GM18867 (cell line): ENCODE results near the gene FAM210A.

Source experiments
- ATAC-seq: cut with Tn5 transposase; IDR thresholded peaks from one replicate; pipeline ENCODE4 v1.9.1; 2021; ENCODE audit warnings: mild to moderate bottlenecking, moderate library complexity; ENCODE audit not compliant: unreplicated experiment

Gene FAM210A

GRCh38 chr18:13624563-13625237 is 101.7 kb downstream of the FAM210A start:
- no peak for ATAC-seq

DNA sequence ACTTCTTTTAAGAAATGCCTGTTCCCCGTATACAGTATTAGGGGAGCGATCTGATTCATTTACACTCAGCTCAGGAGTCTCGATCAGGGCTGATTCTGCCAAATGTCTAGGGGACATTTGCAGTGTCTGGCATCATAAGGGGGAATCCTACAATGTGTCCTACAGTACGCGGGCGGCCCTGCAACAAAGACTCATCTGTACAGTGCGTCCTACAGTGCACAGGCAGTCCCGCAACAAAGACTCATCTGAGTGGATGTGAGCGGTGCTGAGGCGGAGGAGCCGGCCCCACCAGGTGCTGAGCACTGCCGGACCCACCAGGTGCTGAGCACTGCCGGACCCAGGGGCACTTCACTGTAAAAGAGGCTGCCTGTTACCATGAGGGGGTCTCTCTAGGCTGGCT is 102.5 kb downstream of the FAM210A start:
- ATAC-seq, result no peak

DNA sequence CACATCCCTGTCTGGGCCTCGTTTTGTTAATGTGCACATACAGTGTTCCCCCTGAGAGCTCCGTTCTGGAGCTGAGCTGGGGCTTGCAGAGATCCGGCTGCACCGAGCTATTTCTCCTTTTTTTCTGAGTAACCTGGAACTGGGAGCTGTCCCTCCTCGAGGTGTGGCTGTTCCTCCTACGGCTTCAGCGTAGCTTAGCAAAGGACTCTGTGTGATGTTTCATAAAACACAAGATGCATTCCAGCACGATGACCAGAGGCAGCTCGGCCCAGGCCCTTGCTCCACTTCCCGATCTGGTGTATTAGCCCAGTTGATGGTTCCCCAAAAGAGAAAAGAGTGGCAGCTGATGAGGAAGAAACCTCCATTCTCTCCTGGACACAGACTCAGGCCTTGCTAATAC is 103.0 kb downstream of the FAM210A start:
- no peak for ATAC-seq

DNA sequence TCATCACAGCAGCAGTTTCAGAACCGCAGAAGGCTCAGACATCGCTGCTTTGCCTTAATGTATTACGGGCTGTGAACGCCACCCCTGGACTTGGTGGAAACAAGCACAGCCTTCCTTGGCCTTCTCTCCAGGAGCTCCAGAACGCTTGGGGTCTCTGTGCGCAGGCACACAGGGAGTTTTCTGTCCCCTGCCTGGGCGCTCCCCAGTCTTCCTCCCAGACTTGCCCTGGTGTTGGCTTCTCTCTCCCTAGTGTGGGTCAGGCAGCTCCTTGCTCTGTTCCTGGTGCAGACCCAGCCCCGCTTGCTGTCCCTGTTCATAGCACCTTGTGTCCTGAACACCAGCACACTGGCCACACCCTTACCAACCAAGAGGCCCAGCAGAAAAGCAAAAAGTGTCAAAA is 103.6 kb downstream of the FAM210A start:
- no peak for ATAC-seq

GRCh38 chr18:13621886-13622619 is 104.3 kb downstream of the FAM210A start:
- ATAC-seq, result no peak

DNA sequence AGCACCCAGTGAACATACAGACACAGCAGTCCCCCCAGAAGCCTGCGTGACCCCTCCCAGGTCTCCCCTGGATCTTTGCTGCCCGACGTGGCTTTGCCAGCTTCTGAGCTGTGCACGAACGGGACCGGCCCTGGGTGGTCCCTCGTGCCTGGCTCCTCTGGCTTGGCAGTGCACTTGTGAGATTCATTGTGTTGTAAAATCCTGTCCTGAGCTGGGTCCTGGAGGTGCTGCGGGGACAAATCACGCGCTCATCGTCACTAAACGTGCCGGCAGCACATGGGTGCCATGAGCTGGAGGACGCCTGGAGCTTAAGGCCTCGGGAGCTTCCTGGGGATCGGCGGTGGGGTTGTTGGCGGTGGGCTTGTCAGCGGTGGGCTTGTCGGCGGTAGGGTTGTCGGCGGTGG is 104.9 kb downstream of the FAM210A start:
- ATAC-seq, result no peak

GRCh38 chr18:13620818-13621445 is 105.4 kb downstream of the FAM210A start:
- ATAC-seq, result no peak

- no peak for ATAC-seq
Measured at GRCh38 chr18:13620206-13620672, 106.1 kb downstream of the FAM210A start.

GRCh38 chr18:13619505-13620205 is 106.7 kb downstream of the FAM210A start:
- no peak for ATAC-seq

DNA sequence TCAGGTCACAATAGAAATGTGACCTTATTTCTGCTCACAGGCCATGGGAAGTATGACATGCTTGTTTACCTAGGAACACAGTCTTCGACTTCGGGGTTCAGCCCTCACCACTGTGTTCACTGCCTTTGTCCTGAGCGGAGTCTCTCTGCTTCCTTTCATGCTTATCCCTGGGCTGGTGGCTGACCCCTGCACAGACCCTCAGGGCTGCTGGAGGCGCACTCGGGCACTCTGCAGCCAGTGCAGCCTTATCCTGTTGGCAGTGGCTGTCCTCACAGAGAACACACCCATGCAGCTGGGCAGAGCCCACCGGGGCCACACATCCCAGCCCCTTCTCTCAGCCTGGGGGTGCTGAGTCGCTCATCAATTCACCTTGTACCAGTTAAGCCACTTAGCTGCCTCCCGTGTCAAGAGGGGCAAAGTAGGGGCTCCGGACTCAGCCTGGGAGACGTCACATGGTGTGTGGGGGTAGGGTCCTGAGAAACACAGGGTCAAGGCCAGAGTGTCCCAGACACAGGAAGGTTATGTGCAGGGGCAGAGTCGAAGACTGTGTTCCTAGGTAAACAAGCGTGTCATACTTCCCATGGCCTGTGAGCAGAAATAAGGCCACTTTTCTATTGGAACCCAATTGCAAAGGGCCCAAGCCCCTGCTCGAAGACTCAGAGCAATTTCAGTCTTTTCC is 107.5 kb downstream of the FAM210A start:
- ATAC-seq, result no peak

GRCh38 chr18:13617826-13618515 is 108.4 kb downstream of the FAM210A start:
- no peak for ATAC-seq

DNA sequence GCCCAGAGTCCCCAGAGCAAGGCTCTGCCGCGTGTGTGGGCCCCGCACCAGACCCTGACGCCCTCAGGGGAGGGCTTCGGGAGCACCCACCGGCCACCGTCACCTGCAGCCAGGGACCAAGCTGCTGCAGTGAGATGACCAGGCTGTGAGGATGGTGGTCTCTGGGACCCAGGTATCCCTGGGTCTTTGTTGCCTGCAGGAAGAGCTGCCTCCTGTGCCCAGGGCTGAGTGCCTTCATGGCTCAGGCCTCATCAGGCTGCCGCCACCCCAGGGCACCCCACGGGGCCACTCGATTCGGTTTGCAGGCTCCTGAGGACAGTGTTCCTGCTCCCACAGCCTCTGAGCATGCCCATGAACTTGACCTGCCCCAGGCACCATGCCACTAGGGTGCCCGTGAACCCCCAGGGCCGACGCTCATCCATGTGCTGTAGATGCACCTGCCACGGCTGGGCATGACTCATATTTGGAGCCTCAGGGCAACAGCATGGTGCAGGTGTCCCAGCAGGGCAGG is 109.8 kb downstream of the FAM210A start:
- ATAC-seq, result no peak

GRCh38 chr18:13616041-13616440 is 110.3 kb downstream of the FAM210A start:
- no peak for ATAC-seq

DNA sequence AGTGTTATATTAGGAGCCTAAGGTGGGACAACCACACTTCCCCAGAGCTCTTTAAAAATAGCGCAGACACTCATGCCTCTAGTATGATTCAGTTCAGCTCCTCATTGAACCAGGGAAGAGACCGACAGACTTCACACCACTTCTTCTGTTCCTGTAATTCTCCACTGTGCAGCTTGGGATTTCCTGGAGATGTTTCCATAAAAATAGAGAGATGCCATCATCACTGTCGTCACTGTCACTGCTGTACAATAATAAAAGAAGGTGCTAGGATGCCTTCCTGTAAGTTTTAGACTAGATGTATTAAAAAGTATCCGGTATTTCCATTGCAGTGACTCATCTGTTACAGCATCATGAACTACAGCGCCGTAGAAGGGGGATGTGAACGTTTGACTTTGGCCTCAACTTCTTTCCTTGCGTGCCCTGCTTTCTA is 110.9 kb downstream of the FAM210A start:
- no peak for ATAC-seq

DNA sequence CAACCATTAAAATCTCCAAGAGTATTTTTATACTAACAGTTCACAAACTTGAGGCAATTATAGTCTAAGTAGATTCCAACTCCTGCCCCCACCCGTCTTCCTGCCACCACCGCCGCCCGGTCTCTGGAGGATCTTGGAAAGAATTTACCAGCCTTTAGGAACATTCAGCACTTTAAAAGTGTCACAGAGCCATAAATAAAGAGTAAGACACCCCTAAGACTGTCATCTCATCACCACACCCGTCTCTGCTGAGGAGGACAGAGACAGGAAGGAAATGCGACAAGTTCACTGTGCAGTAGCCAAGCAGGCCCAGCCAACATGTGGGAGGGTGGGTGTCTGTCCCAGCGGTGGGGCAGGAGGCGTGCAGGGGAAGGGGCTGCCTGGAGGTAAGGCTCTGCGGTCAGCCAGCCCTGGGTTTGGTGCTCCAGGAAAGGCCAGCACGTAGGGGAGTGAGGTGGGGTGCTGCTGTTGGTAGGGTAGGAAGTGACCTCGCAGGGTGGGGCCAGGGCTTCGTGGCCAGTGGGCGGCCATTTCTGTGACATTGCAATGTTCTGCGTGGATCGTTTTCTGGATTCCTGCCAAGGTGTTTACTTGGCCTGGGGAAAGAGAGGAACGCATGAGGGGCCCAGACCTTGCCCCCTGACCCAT is 111.6 kb downstream of the FAM210A start:
- no peak for ATAC-seq

DNA sequence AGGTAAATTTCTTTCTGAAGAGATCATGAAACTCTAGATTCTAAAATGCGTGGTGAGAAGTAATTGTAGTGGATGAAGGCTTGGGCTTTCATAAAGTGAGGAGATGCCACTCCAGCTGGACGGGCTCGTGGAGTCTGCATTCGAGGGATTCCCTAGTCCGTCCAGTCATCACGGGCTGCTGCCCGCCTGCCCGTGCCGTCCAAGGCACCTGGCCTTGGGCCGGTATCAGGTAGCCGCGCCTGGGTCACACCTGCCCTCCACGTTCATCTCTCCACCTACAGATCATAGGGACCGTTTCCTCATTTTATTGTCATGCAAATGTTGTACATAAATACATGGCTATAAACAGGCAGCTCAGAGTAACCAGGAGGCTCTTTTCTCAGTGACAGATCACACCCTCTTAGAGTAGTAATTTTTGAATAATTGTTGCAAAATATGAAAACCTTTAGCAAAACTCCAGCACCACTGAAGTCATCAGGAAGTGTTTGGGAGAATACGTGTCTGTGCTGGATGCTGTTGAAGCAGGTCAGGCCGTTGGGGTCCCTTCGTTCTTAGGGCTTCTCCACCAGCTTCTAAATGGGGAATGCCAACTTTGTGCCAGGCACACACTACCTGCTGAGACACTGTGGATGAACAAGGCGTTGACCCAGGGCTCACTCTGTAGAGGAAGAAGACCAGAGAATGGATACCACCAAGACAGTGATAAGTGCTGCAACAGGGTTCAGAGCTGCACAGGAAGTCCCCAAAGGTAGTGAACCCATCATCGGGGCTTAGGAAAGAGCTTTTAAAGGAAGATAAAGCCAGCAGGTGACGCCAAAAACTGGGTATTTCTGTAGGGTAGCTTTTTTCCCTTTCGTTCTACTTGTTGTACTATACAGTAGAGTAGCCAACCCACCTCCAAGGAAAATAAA is 112.5 kb downstream of the FAM210A start:
- peak; percentile 29 for ATAC-seq
